ENCODE measurements around the gene BACE1. TPM values are rescaled to one million over a fixed set of nuclear protein-coding genes. Genes with fewer than 3 reads are reported as not detected.

The BACE1 gene
- total RNA-seq (2014; rRNA removed; shearing (Covaris generic)) (40.5 and 45.8 TPM in 2 replicates), polyA plus RNA-seq (2016; fragmentation: Nextera tagmentation; extraction: Ambion mirVana) (14.4 and 15.0 TPM in 2 replicates)

GRCh38 chr11:117316197-117316961 lies at the start of gene BACE1:
TSS of gene BACE1 (minus strand) at chr11:117316256. CDS start at chr11:117315795, 461 bp downstream.
- Histone ChIP-seq H3K4me2 (ENCODE audit: unreplicated experiment) (peak within 1 kb of the TSS; percentile 99), H3K79me2 (ENCODE audit: insufficient read depth) (peaks cover 41% of the 10 kb centered on the region), H3K9ac (peak within 1 kb of the TSS; percentile 81), H3K4me1 (ENCODE audit: insufficient read depth) (peaks cover 35% of the 10 kb centered on the region), H4K20me1 (ENCODE audit: insufficient read depth) (no peaks in the 10 kb centered on the region), H3K27me3 (replicated peaks; ENCODE audit: insufficient read depth) (no peaks in the 10 kb centered on the region), H3K9me2 (ENCODE audit: insufficient read depth) (no peaks in the 10 kb centered on the region), H3F3A (ENCODE audit: insufficient read depth) (peaks cover 11% of the 10 kb centered on the region; the same call in 1 of the 2 replicates), H2AFZ (peak within 1 kb of the TSS; percentile 99), H3K4me3 (peak within 1 kb of the TSS; percentile 95), H3K36me3 (ENCODE audit: low read depth) (no peaks in the 10 kb centered on the region), H3K27ac (no peak within 1 kb of the TSS), H3K9me3 (ENCODE audit: low read depth) (no peaks in the 10 kb centered on the region)
- TF ChIP-seq EZH2 (IDR thresholded peaks at IDR 0.05; ENCODE audit: insufficient read depth, poor library complexity, severe bottlenecking): no peak
- TF ChIP-seq EZH2phosphoT487 (IDR thresholded peaks at IDR 0.05; ENCODE audit: insufficient read depth, low read depth): no peak
- in situ Hi-C loops (cut with MboI): no loop called here
- peak; percentile 89 for DNase-seq
- 2 to 3% methylated on average over 29 of the region's 29 CpGs for WGBS, 2 experiments (ENCODE audit: low coverage in 1 of 2, low lambda C conversion rate in 2 of 2, missing lambda C conversion rate in 2 of 2)

DNA sequence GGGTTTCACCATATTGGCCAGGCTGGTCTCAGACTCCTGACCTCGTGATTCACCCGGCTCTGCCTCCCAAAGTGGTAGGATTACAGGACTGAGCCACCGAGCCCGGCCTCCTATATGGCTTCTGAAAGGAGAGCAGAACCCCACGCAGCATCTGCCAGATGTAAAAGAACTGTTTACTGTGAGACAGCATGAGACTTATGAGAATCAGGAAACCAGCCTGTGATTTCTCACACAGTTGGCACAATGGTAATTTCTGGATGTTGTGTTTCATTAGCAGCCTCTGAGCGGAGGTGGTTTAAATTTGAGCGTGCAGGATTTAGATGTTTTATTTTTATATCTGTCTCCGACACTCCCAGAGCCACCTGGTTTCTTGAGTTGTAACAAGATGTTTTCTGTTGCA lies 45.4 kb upstream of the BACE1 start:
- 90% methylated on average over 8 of the region's 8 CpGs for WGBS, 2 experiments (ENCODE audit: low coverage in 1 of 2, low lambda C conversion rate in 2 of 2, missing lambda C conversion rate in 2 of 2)
- Histone ChIP-seq H3K27ac (no peak overlapping the region), H3K36me3 (ENCODE audit: low read depth) (peaks cover 23% of the 10 kb centered on the region), H4K20me1 (ENCODE audit: insufficient read depth) (no peaks in the 10 kb centered on the region), H2AFZ (no peak overlapping the region), H3F3A (ENCODE audit: insufficient read depth) (no peaks in the 10 kb centered on the region), H3K9ac (no peak overlapping the region), H3K4me2 (ENCODE audit: unreplicated experiment) (no peak overlapping the region), H3K9me3 (ENCODE audit: low read depth) (no peaks in the 10 kb centered on the region), H3K27me3 (replicated peaks; ENCODE audit: insufficient read depth) (no peaks in the 10 kb centered on the region), H3K9me2 (ENCODE audit: insufficient read depth) (no peaks in the 10 kb centered on the region), H3K4me1 (ENCODE audit: insufficient read depth) (no peaks in the 10 kb centered on the region), H3K4me3 (no peak overlapping the region), H3K79me2 (ENCODE audit: insufficient read depth) (no peaks in the 10 kb centered on the region; the same call in 1 of the 2 replicates)
- DNase-seq: no peak
- TF ChIP-seq EZH2phosphoT487 (IDR thresholded peaks at IDR 0.05; ENCODE audit: insufficient read depth, low read depth) (no peak), EZH2 (IDR thresholded peaks at IDR 0.05; ENCODE audit: insufficient read depth, poor library complexity, severe bottlenecking) (no peak)
- in situ Hi-C loops (cut with MboI): no loop called here

- H3K9ac ChIP-seq: no peak overlapping the region
- H3F3A ChIP-seq (ENCODE audit: insufficient read depth): no peaks in the 10 kb centered on the region
- no peak overlapping the region for H2AFZ ChIP-seq
- H4K20me1 ChIP-seq (ENCODE audit: insufficient read depth): no peaks in the 10 kb centered on the region
- no peak for DNase-seq
- no peaks in the 10 kb centered on the region for H3K9me3 ChIP-seq (ENCODE audit: low read depth)
- H3K27ac ChIP-seq: no peak overlapping the region
- in situ Hi-C loops (cut with MboI): no loop called here
- H3K27me3 ChIP-seq (replicated peaks; ENCODE audit: insufficient read depth): no peaks in the 10 kb centered on the region
- H3K79me2 ChIP-seq (ENCODE audit: insufficient read depth): peaks cover 10% of the 10 kb centered on the region
- TF ChIP-seq EZH2 (IDR thresholded peaks at IDR 0.05; ENCODE audit: insufficient read depth, poor library complexity, severe bottlenecking): no peak
- H3K4me3 ChIP-seq: no peak overlapping the region
- no peaks in the 10 kb centered on the region for H3K9me2 ChIP-seq (ENCODE audit: insufficient read depth)
- no peak overlapping the region for H3K4me2 ChIP-seq (ENCODE audit: unreplicated experiment)
- H3K4me1 ChIP-seq (ENCODE audit: insufficient read depth): no peaks in the 10 kb centered on the region
- 86 to 91% methylated on average over 9 of the region's 9 CpGs for WGBS, 2 experiments (ENCODE audit: low coverage in 1 of 2, low lambda C conversion rate in 2 of 2, missing lambda C conversion rate in 2 of 2)
- peaks cover 16% of the 10 kb centered on the region; the same call in 1 of the 2 replicates for H3K36me3 ChIP-seq (ENCODE audit: low read depth)
Measured at GRCh38 chr11:117356126-117356890, 40.3 kb upstream of the BACE1 start.

GRCh38 chr11:117354550-117354949 lies 38.5 kb upstream of the BACE1 start:
- H3F3A ChIP-seq (ENCODE audit: insufficient read depth): no peaks in the 10 kb centered on the region
- no peak overlapping the region for H3K4me2 ChIP-seq (ENCODE audit: unreplicated experiment)
- H3K27me3 ChIP-seq (replicated peaks; ENCODE audit: insufficient read depth): no peaks in the 10 kb centered on the region
- no peak overlapping the region for H2AFZ ChIP-seq
- TF ChIP-seq EZH2phosphoT487 (IDR thresholded peaks at IDR 0.05; ENCODE audit: insufficient read depth, low read depth): no peak
- TF ChIP-seq EZH2 (IDR thresholded peaks at IDR 0.05; ENCODE audit: insufficient read depth, poor library complexity, severe bottlenecking): no peak
- H4K20me1 ChIP-seq (ENCODE audit: insufficient read depth): no peaks in the 10 kb centered on the region
- no peak for DNase-seq
- no peaks in the 10 kb centered on the region for H3K9me2 ChIP-seq (ENCODE audit: insufficient read depth)
- peaks cover 16% of the 10 kb centered on the region; the same call in 1 of the 2 replicates for H3K36me3 ChIP-seq (ENCODE audit: low read depth)
- no peaks in the 10 kb centered on the region for H3K9me3 ChIP-seq (ENCODE audit: low read depth)
- H3K79me2 ChIP-seq (ENCODE audit: insufficient read depth): peaks cover 26% of the 10 kb centered on the region
- no peak overlapping the region for H3K27ac ChIP-seq
- no peaks in the 10 kb centered on the region for H3K4me1 ChIP-seq (ENCODE audit: insufficient read depth)
- no peak overlapping the region for H3K9ac ChIP-seq
- 93 to 100% methylated on average over 4 of the region's 4 CpGs for WGBS, 2 experiments (ENCODE audit: low coverage in 1 of 2, low lambda C conversion rate in 2 of 2, missing lambda C conversion rate in 2 of 2)
- in situ Hi-C loops (cut with MboI): no loop called here
- H3K4me3 ChIP-seq: no peak overlapping the region
